HG03457 (cell line): ENCODE measurements around the gene SAE1.

ENCODE experiments used
- ATAC-seq: cut with Tn5 transposase; IDR thresholded peaks from one replicate; pipeline ENCODE4 v1.9.1; 2021; ENCODE audit warnings: moderate number of reproducible peaks; ENCODE audit not compliant: unreplicated experiment

The SAE1 gene

DNA sequence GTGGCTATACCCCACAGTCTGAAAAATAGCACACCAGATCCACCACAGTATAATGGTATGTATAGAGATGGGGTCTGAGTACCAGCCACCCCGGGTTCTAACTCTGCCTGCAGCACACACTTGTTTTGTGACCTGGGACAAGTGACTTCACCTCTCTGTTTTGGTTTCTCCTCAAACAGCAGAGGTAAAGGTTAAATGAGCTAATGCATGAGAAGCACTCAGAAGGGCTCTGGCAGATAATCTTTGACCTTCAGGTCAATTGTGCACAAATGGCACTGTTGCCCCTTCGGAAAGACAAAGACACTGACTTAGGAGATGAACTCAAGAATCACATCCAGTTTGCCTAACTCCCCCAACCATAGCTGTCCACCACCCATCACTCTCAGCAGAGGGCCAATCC is 24.8 kb upstream of the SAE1 start:
- ATAC-seq = no peak

GRCh38 chr19:47106821-47107201 is 23.8 kb upstream of the SAE1 start:
- ATAC-seq = no peak

DNA sequence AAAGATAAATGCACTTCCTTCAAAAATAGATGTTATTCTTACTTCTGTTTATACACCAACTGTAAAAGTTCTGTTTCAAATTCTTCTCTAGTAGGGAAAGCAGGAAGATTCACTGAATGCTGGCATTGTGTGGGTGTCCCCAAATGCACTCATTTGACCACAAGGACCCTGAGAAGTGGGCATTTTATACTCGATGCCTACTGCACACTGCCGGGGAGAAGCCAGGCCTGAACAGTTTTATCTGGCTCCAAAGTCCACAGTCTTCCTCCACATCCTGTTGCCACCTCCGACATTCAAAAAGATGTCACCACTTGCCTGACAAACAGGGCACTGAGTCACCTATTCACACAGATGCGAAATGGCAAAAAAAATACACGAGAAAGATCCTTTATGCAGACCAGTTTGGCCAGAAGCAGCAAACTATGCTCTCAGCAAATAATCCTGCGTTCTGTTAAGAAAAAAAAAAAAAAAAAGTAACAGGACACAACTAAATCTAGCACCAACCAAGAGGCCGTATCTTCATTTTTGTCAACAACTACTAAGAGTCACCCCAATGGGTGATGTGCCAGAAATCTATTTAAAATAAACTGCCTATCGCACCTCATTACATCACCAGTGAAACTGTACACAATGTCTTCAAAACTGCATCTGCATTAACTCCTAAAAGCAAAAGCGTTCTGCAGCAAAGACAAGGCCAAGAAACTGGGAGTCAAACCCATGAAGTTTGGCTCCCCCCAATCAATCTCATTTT is 23.3 kb upstream of the SAE1 start:
- ATAC-seq = no peak

DNA sequence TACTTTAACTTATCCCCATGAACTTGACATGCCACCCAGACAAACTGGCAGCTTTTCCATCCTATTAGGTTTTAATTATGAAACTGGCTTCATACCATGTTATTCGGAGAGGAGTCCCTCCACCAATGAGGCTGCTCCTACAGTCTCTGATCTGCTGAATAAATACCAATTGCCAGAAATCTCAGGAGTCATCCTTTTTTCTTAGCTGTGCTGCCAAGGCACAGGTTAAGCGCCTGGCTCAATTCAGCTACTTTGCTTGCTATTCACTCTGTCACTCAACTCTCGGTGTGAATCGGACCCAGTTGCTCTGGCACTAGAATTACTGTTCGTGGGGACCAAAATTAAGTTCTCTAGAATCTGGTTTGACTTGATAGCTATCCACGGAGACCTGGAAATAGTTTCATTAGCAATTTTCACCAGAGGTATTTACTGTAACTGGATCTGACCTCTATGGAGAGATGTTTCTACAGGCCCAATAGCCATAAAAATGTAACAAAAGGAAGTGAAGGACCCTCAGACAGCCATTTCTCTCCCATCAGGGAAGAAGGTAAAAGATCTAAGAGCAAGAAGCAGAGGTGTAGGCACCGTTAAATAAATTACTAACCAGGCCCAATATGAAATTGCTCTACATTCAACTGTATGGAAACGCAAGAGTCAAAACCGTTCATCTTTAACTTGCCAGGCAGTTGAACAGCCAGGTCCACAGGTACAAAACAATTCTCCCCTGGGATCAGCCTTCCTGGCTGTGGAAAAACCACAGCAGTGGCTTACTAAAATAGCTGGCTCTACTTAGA is 22.5 kb upstream of the SAE1 start:
- ATAC-seq = no peak

DNA sequence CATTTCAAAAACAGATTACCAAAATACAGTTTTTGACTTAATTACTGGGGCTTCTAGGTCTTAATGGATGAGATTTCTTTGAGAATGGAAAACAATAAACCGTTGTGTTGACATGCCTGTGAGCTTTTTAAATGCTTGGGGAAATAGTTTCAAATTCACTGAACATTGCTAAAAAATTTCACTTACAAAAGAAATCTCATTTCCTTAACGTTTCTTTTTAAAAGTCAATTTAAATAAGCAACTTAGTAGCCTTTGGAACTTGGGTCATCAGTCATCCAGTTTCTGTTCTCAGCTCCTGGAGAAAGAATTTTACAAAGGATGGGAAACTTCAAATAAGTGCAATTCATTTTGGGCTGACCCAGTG is 21.5 kb upstream of the SAE1 start:
- ATAC-seq = no peak

- ATAC-seq = no peak
Measured at GRCh38 chr19:47109541-47110375, 20.9 kb upstream of the SAE1 start.

GRCh38 chr19:47110521-47111005 is 20.1 kb upstream of the SAE1 start:
- no peak for ATAC-seq

GRCh38 chr19:47111006-47111621 is 19.5 kb upstream of the SAE1 start:
- ATAC-seq = no peak

GRCh38 chr19:47111682-47112165 is 18.9 kb upstream of the SAE1 start:
- ATAC-seq = no peak

- ATAC-seq = peak; percentile 5
Measured at GRCh38 chr19:47112166-47112996, 18.3 kb upstream of the SAE1 start.

DNA sequence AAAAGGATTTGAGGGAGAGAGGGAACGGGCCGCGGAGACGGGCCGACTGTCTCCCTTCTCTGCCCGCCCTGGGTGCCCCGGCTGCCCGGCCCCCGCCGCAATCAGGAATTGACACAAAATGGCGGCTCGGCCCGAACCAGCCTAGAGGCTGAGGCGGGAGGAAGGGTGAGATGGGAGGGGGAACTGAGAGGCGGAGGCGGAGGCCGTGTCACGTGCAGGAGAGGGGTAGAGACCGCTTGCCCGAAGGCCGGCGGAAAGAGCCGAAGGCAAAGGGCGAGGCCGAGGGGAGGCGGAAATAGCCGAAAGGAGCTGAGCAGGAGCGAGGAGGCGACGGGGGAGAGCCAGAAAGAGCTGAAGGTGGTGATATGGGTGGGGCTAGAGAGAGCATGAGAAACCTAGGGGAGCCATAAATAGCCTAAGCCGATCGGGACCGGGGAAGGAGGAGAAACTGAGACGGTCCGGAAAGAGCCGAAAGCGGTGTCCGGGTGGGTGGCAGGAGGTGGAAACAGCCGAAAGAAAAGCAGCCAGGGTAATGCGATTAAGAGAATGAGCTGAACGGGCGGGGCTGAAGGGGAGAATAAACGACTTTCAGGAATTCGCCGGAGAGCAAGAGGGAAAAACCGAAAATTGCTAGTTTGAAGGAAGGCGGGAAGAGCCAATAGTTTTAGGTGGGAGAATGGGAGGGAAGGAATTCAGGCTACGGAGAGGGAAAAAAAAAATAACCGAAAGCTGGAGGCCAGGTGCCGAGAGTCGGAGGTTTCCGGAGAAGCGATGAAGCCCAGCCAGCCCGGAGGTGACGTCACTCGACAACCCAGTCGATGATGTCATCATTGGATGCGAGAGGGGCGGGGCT is 17.4 kb upstream of the SAE1 start, which contains the start of gene ZC3H4:
ZC3H4 (minus strand) TSS at position 780 of the 853 bp plus-strand sequence. CDS start 1,192 bp downstream, outside the sequence.
- peak; percentile 80 for ATAC-seq

GRCh38 chr19:47113850-47114651 is 16.6 kb upstream of the SAE1 start:
- ATAC-seq = no peak

DNA sequence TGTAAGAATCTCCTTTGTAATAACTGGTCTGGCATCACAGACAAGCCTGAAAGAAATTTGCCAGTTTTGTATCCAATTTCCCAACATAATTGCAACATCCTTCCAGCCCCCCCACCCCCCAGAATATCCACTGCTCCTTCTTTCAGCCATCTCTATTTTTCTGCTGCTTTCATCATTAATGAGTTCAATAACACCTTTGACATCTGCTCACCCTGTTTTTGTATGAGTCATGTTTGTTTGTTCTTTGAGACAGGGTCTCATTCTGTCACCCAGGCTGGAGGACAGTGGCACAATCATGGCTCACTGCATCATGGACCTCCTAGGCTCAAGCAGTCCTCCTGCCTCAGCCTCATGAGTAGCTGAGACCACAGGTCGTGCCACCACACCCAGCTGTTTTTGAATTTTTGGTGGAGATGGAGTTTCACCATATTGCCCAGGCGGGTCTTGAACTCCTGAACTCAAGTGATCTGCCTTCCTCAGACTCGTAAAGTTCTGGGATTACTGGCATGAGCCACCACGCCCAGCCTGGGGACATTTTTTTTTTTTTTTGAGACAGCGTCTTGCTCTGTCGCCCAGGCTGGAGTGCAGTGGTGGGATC is 10.1 kb upstream of the SAE1 start:
- ATAC-seq = no peak

- ATAC-seq = no peak
Measured at GRCh38 chr19:47122359-47123335, 8.0 kb upstream of the SAE1 start.

DNA sequence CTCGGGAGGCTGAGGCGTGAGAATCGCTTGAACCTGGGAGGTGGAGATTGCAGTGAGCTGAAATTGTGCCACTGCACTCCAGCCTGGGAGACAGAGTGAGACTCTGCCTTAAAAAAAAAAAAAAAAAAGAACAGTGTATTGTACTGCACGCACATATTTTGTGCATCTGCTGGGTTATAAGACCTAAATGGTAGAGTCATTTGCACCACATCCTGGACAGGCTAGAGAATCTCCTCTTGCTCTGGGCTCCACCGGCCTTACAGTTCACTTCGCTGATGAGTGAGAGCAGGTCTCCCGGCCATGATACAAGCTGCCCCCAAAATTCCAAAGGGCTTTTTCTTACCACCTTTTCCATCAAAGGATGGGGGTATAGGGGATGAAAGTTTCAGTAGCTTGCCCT is 7.2 kb upstream of the SAE1 start:
- no peak for ATAC-seq

- ATAC-seq = no peak
Measured at GRCh38 chr19:47124937-47125668, 5.5 kb upstream of the SAE1 start.
